ENCODE results near the gene ARHGAP24. TPM values are rescaled to one million over a fixed set of nuclear protein-coding genes. Genes with fewer than 3 reads are reported as not detected.

Gene ARHGAP24
- total and polyA plus RNA-seq, 2 donors (not counting 3 experiments of a cell fraction or from before 2014, with no cell fraction given): 52.1 to 79.4 TPM

GRCh38 chr4:85720735-85721134 is 245.8 kb downstream of the ARHGAP24 start:
- Histone ChIP-seq H3K27ac (ENCODE audit: insufficient read depth, low read depth, low read length) (no peak overlapping the region), H3K79me2 (ENCODE audit: control insufficient read depth, insufficient read depth, low read length) (no peaks in the 10 kb centered on the region), H3K9me1 (replicated peaks; ENCODE audit: control insufficient read depth, extremely low read depth, insufficient read depth, low read length) (no peaks in the 10 kb centered on the region), H3K27me3 (ENCODE audit: control insufficient read depth in 2 of 2, insufficient read depth in 2 of 2, low read length in 2 of 2) (no peaks in the 10 kb centered on the region), H3K36me3 (ENCODE audit: control insufficient read depth in 2 of 2, extremely low read depth in 1 of 2, insufficient read depth in 2 of 2, low read length in 2 of 2) (no peaks in the 10 kb centered on the region), H4K20me1 (replicated peaks; ENCODE audit: control insufficient read depth, extremely low read depth, insufficient read depth, low read length) (no peaks in the 10 kb centered on the region), H3K9me3 (replicated peaks; ENCODE audit: control insufficient read depth, insufficient read depth, low read length) (no peaks in the 10 kb centered on the region), H3K9ac (replicated peaks; ENCODE audit: extremely low read depth, insufficient read depth, low read length) (no peak overlapping the region), H2AFZ (ENCODE audit: low read depth, low read length) (no peak overlapping the region), H3K4me2 (ENCODE audit: insufficient read depth, low read length) (no peak overlapping the region), H3K4me1 (ENCODE audit: control insufficient read depth, extremely low read depth, insufficient read depth, low read length) (no peaks in the 10 kb centered on the region), H3K4me3 (replicated peaks in 1 of 3; ENCODE audit: insufficient read depth in 1 of 3, low read depth in 1 of 3, low read length in 3 of 3) (no peak overlapping the region)
- no TSS peak for BruUV-seq (replicated peaks)
- intact Hi-C loops (cut with micrococcal nuclease): no loop called here
- POLR2A ChIA-PET: no interaction called here
- FAIRE-seq: no peak
- no peak for DNase-seq (ENCODE audit: low read depth, low spot score)
- dilution Hi-C loops (cut with MboI; ENCODE audit: extremely low pct_ligation_motif_present, low sequenced_read_pairs): no loop called here
- TF ChIP-seq FOS (IDR thresholded peaks at IDR 0.05; ENCODE audit: borderline replicate concordance, insufficient read depth, low read length): no peak
- TF ChIP-seq POLR2AphosphoS5 (IDR thresholded peaks at IDR 0.05; ENCODE audit: insufficient read depth, low read depth, low read length): no peak
- no peak for TF ChIP-seq POLR2A (IDR thresholded peaks at IDR 0.05; ENCODE audit: low read depth, low read length)
- no peak for TF ChIP-seq JUN (IDR thresholded peaks at IDR 0.05; ENCODE audit: borderline replicate concordance, insufficient read depth, insufficient read length, low read depth)
- no peak for TF ChIP-seq MYC (IDR thresholded peaks at IDR 0.05; ENCODE audit: low read depth, low read length)
- no peak for TF ChIP-seq EZH2 (IDR thresholded peaks at IDR 0.05; ENCODE audit: borderline replicate concordance, low read depth, low read length, severe bottlenecking)
- no peak for TF ChIP-seq MAX (IDR thresholded peaks at IDR 0.05; ENCODE audit: insufficient read depth, insufficient read length)
- no peak for TF ChIP-seq GATA2 (IDR thresholded peaks at IDR 0.05; ENCODE audit: insufficient read depth, insufficient read length, low read depth, low read length)
- no peak for TF ChIP-seq CTCF (IDR thresholded peaks at IDR 0.05; ENCODE audit: extremely low read depth in 1 of 2, insufficient read depth in 1 of 2, low read depth in 1 of 2, low read length in 2 of 2)
- CTCF ChIA-PET: interaction anchor here (1.1 to 2.2 kb wide), 2 partner anchors 8 to 27 kb away, joined by 3 to 7 read pairs; no protein-coding TSS in a partner anchor

Measured in endothelial cell of umbilical vein (primary cell).